OCI-LY1 (cell line): ENCODE data around the gene C22orf15.

Source experiments
- H2AFZ ChIP-seq: fragments of 200-600 bp; sonication (generic), shearing (Covaris generic); 2 replicates; pipeline ENCODE4 v1.6.0; 2014; ENCODE audit warnings: antibody characterized with exemption, mild to moderate bottlenecking, low read length
- H3F3A ChIP-seq: fragments of 200-600 bp; sonication (generic), shearing (Covaris generic); 2 replicates; pipeline ENCODE4 v1.6.0; 2014; ENCODE audit warnings: mild to moderate bottlenecking, antibody characterized with exemption, low read length, moderate library complexity; ENCODE audit not compliant: insufficient read depth
- H3K27ac ChIP-seq: fragments of 200-600 bp; sonication (generic); 2 replicates; pipeline ENCODE4 v1.5.1; 2014; ENCODE audit warnings: low read length, mixed run types, mild to moderate bottlenecking, low read depth; ENCODE audit not compliant: poor library complexity, severe bottlenecking
- H3K27me3 ChIP-seq: fragments of 200-600 bp; sonication (generic); 2 replicates; pipeline ENCODE4 v1.6.0; 2014; ENCODE audit warnings: antibody characterized with exemption, mild to moderate bottlenecking, low read length, moderate library complexity; ENCODE audit not compliant: insufficient read depth
- H3K36me3 ChIP-seq: fragments of 200-600 bp; sonication (generic); 2 replicates; pipeline ENCODE4 v1.6.1; 2014; ENCODE audit warnings: mild to moderate bottlenecking, antibody characterized with exemption, low read length, moderate library complexity, mixed read lengths; ENCODE audit not compliant: insufficient read depth
- H3K4me1 ChIP-seq: fragments of 200-600 bp; sonication (generic); 2 replicates; pipeline ENCODE4 v1.5.1; 2014; ENCODE audit warnings: mild to moderate bottlenecking, low read length, moderate library complexity; ENCODE audit not compliant: insufficient read depth, severe bottlenecking
- H3K4me2 ChIP-seq: fragments of 200-600 bp; sonication (generic), shearing (Covaris generic); 2 replicates; pipeline ENCODE4 v1.6.1; 2014; ENCODE audit warnings: low read length
- H3K4me3 ChIP-seq: fragments of 200-600 bp; sonication (generic); 2 replicates; pipeline ENCODE4 v1.5.1; 2014; ENCODE audit warnings: low read length, low read depth, mild to moderate bottlenecking, mixed read lengths; ENCODE audit not compliant: poor library complexity, severe bottlenecking
- H3K79me2 ChIP-seq: fragments of 200-600 bp; shearing (Covaris generic); 2 replicates; pipeline ENCODE4 v1.6.1; 2016; ENCODE audit warnings: mixed run types, low read length, mixed read lengths; ENCODE audit not compliant: insufficient read depth
- H3K9ac ChIP-seq: fragments of 200-600 bp; sonication (generic), shearing (Covaris generic); 2 replicates; pipeline ENCODE4 v1.6.1; 2014; ENCODE audit warnings: mild to moderate bottlenecking, low read length, mixed read lengths
- H3K9me2 ChIP-seq: fragments of 200-600 bp; sonication (generic), shearing (Covaris generic); 2 replicates; pipeline ENCODE4 v1.6.1; 2014; ENCODE audit warnings: low read depth, mild to moderate bottlenecking, low read length, mixed read lengths
- H3K9me3 ChIP-seq: fragments of 200-600 bp; shearing (Covaris generic); 2 replicates; pipeline ENCODE4 v1.6.1; 2014; ENCODE audit warnings: low read length, mixed read lengths
- H4K20me1 ChIP-seq: fragments of 200-600 bp; sonication (generic), shearing (Covaris generic); 2 replicates; pipeline ENCODE4 v1.6.0; 2016; ENCODE audit warnings: mild to moderate bottlenecking, low read length; ENCODE audit not compliant: insufficient read depth
- CTCF ChIP-seq: fragments of 200-600 bp; sonication (generic), shearing (Covaris generic); IDR thresholded peaks from 2 replicates; pipeline ENCODE4 v1.5.1; 2017; ENCODE audit warnings: mild to moderate bottlenecking, antibody characterized with exemption, low read length, moderate library complexity, mixed read lengths
- EZH2 ChIP-seq: fragments of 200-600 bp; sonication (generic), shearing (Covaris generic); IDR thresholded peaks from 2 replicates; pipeline ENCODE4 v1.8.0; 2017; ENCODE audit warnings: borderline replicate concordance, mixed run types, mild to moderate bottlenecking, antibody characterized with exemption, low read length, moderate library complexity, mixed read lengths

The C22orf15 gene

DNA sequence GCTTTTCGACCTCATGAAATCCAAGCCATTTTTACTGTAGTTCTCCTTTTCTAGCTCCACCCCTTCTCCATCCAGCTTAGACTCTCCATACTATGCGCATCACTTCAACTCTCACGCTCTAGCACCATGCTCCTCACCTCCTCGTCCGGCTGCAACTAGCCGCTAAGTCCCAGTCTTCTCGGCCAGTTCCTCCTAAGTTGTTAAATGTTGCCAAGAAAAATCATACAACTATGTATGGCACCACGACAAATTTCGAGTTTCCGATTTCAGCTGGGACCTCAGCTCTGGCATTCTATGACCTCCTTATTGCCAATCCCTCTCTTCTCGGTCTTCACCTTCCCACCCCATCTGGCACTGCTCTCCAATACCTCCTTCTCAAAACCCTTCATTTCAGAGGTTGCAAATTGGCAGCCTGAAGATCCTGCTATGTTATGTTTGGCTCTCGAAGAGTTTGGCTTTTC is 12.9 kb upstream of the C22orf15 start:
- H3K9me3 ChIP-seq: no peaks in the 10 kb centered on the region
- H2AFZ ChIP-seq: no peak overlapping the region
- peak overlapping the region; percentile 67; the same call in 1 of the 2 replicates for H3K9ac ChIP-seq
- peaks cover 5% of the 10 kb centered on the region for H3K36me3 ChIP-seq
- peaks cover 46% of the 10 kb centered on the region for H3K4me1 ChIP-seq
- peak overlapping the region; percentile 98 for H3K4me2 ChIP-seq
- H3K79me2 ChIP-seq: no peaks in the 10 kb centered on the region
- H3K4me3 ChIP-seq: peak overlapping the region; percentile 94
- no peaks in the 10 kb centered on the region for H3K9me2 ChIP-seq
- no peaks in the 10 kb centered on the region for H4K20me1 ChIP-seq
- TF ChIP-seq EZH2 (no peak), CTCF (no peak)
- no peaks in the 10 kb centered on the region for H3K27me3 ChIP-seq
- H3K27ac ChIP-seq: no peak overlapping the region
- H3F3A ChIP-seq: no peaks in the 10 kb centered on the region

DNA sequence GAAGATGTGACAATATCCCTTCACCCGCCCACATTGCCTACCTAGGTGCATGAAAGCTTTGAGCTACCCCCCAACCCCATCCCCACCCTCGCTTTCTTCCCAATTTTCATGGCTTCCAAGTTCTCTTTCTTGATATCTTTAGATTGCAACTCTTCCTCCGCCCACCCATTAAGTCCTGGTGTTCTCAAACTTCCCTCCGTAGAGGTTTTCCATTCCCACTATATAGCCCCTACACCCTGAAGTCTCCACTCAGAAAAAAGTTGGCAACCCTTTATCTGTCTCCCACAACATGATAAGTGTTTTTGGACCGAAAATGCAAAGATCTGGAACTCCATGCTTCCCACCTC is 12.4 kb upstream of the C22orf15 start:
- Histone ChIP-seq H3K27me3 (no peaks in the 10 kb centered on the region), H3K79me2 (no peaks in the 10 kb centered on the region), H3K9me2 (no peaks in the 10 kb centered on the region), H3K4me3 (peak overlapping the region; percentile 94), H3K27ac (peak overlapping the region; percentile 1), H3K4me1 (peaks cover 51% of the 10 kb centered on the region), H3K36me3 (0 out of 2 replicates have a peak, but pooled peaks cover under 1% of the 10 kb centered on the region), H3F3A (no peaks in the 10 kb centered on the region), H3K4me2 (peak overlapping the region; percentile 98), H3K9ac (peak overlapping the region; percentile 67), H4K20me1 (no peaks in the 10 kb centered on the region), H3K9me3 (no peaks in the 10 kb centered on the region), H2AFZ (no peak overlapping the region)
- TF ChIP-seq EZH2 (no peak), CTCF (no peak)

GRCh38 chr22:23750714-23751440 is 11.9 kb upstream of the C22orf15 start, which contains the start of gene ZNF70:
Gene ZNF70 (minus strand): TSS chr22:23751112. CDS start chr22:23745140, 5,972 bp downstream.
- Histone ChIP-seq H3K9me3 (no peaks in the 10 kb centered on the region), H3K27me3 (no peaks in the 10 kb centered on the region), H3K9ac (peak within 1 kb of the TSS; percentile 97), H3K79me2 (no peaks in the 10 kb centered on the region), H3K4me1 (peaks cover 57% of the 10 kb centered on the region), H3K4me3 (peak within 1 kb of the TSS; percentile 94), H3F3A (peaks cover 4% of the 10 kb centered on the region; the same call in 1 of the 2 replicates), H3K27ac (peak within 1 kb of the TSS; percentile 94), H3K4me2 (peak within 1 kb of the TSS; percentile 98), H3K9me2 (no peaks in the 10 kb centered on the region), H3K36me3 (no peaks in the 10 kb centered on the region), H2AFZ (no peak within 1 kb of the TSS), H4K20me1 (no peaks in the 10 kb centered on the region)
- TF ChIP-seq EZH2 (no peak), CTCF (peak; percentile 27; the same call in 1 of the 2 replicates)
